HepG2 (cell line): ENCODE results near the gene RCC1. TPM values are rescaled to one million over a fixed set of nuclear protein-coding genes. Genes with fewer than 3 reads are reported as not detected.

Source experiments
- FOXA3 ChIP-seq: IDR thresholded peaks from 2 replicates; pipeline ENCODE4 v1.6.1; 2016; ENCODE audit warnings: missing genetic modification reagents, missing compliant biosample characterization
- HNRNPUL1 ChIP-seq: fragments of 200-400 bp; formaldehyde crosslinking; IDR thresholded peaks from 2 replicates; pipeline ENCODE4 v1.6.1; 2017; ENCODE audit warnings: low read depth, mild to moderate bottlenecking, low read length, moderate library complexity
- ISX ChIP-seq: sonication (generic); formaldehyde crosslinking; conservative IDR thresholded peaks from 2 replicates; pipeline ENCODE4 v1.5.0; 2020; ENCODE audit warnings: missing genetic modification reagents
- NBN ChIP-seq: fragments of 450-650 bp; conservative IDR thresholded peaks from 2 replicates; pipeline ENCODE4 v1.6.1; 2017
- NR3C1 ChIP-seq: sonication (generic); formaldehyde crosslinking; IDR thresholded peaks from 2 replicates; pipeline ENCODE4 v1.4.0; 2020; ENCODE audit warnings: missing genetic modification reagents
- ONECUT2 ChIP-seq: sonication (generic); formaldehyde crosslinking; IDR thresholded peaks from 2 replicates; pipeline ENCODE4 v1.4.0; 2020; ENCODE audit warnings: missing genetic modification reagents
- SIX1 ChIP-seq: sonication (generic); formaldehyde crosslinking; IDR thresholded peaks from 2 replicates; pipeline ENCODE4 v1.4.0; 2020; ENCODE audit warnings: missing genetic modification reagents, borderline replicate concordance
- ZFX ChIP-seq: sonication (generic); formaldehyde crosslinking; IDR thresholded peaks from 2 replicates; pipeline ENCODE4 v1.4.0; 2020; ENCODE audit warnings: mild to moderate bottlenecking, low read depth, missing genetic modification reagents, moderate library complexity
- ZNF205 ChIP-seq: IDR thresholded peaks from 2 replicates; pipeline ENCODE4 v1.6.1; 2018; ENCODE audit warnings: missing biosample characterization, missing genetic modification reagents
- ZNF816 ChIP-seq: sonication (generic); formaldehyde crosslinking; IDR thresholded peaks from 2 replicates; pipeline ENCODE4 v1.8.0; 2022; ENCODE audit warnings: missing genetic modification reagents, mild to moderate bottlenecking, borderline replicate concordance
- ZSCAN31 ChIP-seq: sonication (generic); formaldehyde crosslinking; IDR thresholded peaks from 2 replicates; pipeline ENCODE4 v1.5.0; 2020; ENCODE audit warnings: low read depth, mild to moderate bottlenecking, missing genetic modification reagents
- polyA plus RNA-seq, 8 experiments: library from polyadenylated mRNA; depleted of rRNA in 3 of 8; stranded (reverse) in 7 of 8; unstranded in 1 of 8; fragments of >200 nt; fragmentation: Illumina TruSeq in 4 of 8; extraction: Trizol in 4 of 8; gene quantifications; 2 replicates each; pipeline versions ENCODE4 v1.2.1 to v1.2.3, GENCODE V29; 2011 to 2016; ENCODE audit warnings: low read depth in 4 of 8, missing spikeins in 1 of 8, mixed read lengths in 1 of 8; ENCODE audit not compliant: insufficient read depth in 1 of 8
- total RNA-seq, 5 experiments: library from RNA; depleted of rRNA; stranded (reverse); fragments of >200 nt; fragmentation: Illumina TruSeq; extraction: Trizol; gene quantifications; 2 replicates each; pipeline ENCODE4 v1.2.3, GENCODE V29; 2016; ENCODE audit warnings: low read depth in 1 of 5
- TF ChIP-seq, protein P1 (sequence below): IDR thresholded peaks from 2 replicates; pipeline ENCODE4 v1.6.1; 2016; ENCODE audit warnings: missing biosample characterization, missing genetic modification reagents, low read depth
- TF ChIP-seq, protein P2 (sequence below): sonication (generic); formaldehyde crosslinking; conservative IDR thresholded peaks from 2 replicates; pipeline ENCODE4 v1.5.0; 2020; ENCODE audit warnings: missing genetic modification reagents
- TF ChIP-seq, protein P3 (sequence below): sonication (generic); formaldehyde crosslinking; IDR thresholded peaks from 2 replicates; pipeline ENCODE4 v1.8.1; 2022; ENCODE audit warnings: low read depth, mild to moderate bottlenecking, missing genetic modification reagents
- TF ChIP-seq, protein P4 (sequence below): sonication (generic); formaldehyde crosslinking; IDR thresholded peaks from one replicate; pipeline ENCODE4 v1.5.1; 2020; ENCODE audit warnings: mild to moderate bottlenecking, missing genetic modification reagents; ENCODE audit errors: not compliant biosample characterization

Gene RCC1
- total and polyA plus RNA-seq, 2 of the 13 experiments (the other 11 are each of a cell fraction or from before 2014, with no cell fraction given): 47.2 to 80.8 TPM

DNA sequence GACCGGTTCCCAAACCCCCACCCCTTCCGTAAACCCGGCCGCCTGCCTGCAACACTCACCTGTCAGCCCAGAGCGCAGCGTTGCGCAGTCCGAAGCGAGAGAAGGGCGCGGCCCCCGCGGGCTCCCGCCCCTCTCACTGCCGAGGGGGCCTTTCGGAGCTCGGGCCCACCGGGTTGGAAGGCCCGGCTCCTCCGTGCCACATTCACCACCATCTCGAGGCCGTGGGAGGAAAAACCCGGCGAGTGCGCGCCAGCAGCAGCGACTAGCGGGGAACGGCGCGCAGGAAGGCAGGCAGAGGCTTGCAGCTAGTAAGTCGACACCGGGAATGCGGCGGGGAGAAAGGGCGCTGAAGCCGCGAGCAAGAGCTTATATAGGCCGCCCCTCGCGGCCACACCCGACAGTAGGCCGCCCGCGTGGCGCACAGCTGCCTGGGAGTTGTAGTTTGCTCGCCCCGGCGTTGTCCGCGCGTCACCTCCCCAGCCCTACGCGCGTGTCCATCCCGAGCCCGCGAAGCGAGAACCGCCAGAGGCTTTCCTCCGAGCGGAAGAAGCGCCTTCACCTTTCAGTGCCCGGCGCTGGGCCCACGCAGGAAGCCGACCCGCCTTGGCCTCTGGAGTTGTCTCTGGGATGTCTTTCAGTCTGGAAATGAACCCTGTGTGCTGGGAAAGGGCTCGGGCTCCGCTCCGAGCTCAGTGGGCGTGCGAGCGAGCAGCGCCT lies 75.8 kb downstream of the RCC1 start (continued):
- TF ChIP-seq, protein P1, sequence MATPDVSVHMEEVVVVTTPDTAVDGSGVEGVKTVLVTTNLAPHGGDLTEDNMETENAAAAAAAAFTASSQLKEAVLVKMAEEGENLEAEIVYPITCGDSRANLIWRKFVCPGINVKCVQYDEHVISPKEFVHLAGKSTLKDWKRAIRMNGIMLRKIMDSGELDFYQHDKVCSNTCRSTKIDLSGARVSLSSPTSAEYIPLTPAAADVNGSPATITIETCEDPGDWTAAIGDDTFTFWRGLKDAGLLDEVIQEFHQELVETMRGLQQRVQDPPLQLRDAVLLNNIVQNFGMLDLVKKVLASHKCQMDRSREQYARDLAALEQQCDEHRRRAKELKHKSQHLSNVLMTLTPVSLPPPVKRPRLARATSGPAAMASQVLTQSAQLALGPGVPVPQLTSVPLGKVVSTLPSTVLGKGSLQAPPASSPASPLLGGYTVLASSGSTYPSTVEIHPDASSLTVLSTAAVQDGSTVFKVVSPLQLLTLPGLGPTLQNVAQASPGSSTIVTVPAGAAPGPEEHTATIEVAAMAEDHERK (CRISPR knock-in tag): peak; percentile 54; the same call in 1 of the 2 replicates
- TF ChIP-seq, protein P2, sequence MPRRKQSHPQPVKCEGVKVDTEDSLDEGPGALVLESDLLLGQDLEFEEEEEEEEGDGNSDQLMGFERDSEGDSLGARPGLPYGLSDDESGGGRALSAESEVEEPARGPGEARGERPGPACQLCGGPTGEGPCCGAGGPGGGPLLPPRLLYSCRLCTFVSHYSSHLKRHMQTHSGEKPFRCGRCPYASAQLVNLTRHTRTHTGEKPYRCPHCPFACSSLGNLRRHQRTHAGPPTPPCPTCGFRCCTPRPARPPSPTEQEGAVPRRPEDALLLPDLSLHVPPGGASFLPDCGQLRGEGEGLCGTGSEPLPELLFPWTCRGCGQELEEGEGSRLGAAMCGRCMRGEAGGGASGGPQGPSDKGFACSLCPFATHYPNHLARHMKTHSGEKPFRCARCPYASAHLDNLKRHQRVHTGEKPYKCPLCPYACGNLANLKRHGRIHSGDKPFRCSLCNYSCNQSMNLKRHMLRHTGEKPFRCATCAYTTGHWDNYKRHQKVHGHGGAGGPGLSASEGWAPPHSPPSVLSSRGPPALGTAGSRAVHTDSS (CRISPR knock-in tag): no peak
- peak; percentile 71; the same call in 1 of the 2 replicates for TF ChIP-seq HNRNPUL1
- peak; percentile 77; the same call in 1 of the 2 replicates for TF ChIP-seq ZNF816 (CRISPR knock-in tag)
- TF ChIP-seq ZNF205: peak; percentile 37; the same call in 1 of the 2 replicates
- peak; percentile 18; the same call in 1 of the 2 replicates for TF ChIP-seq FOXA3
- peak; percentile 61; the same call in 1 of the 2 replicates for TF ChIP-seq SIX1
- no peak for TF ChIP-seq ONECUT2
- 0 out of 2 replicates have a peak, but pooled peaks have one; percentile 67 for TF ChIP-seq ISX
- TF ChIP-seq NR3C1 (CRISPR knock-in tag): no peak
- peak; percentile 94 for TF ChIP-seq ZFX
- TF ChIP-seq NBN: no peak
- TF ChIP-seq, protein P3, sequence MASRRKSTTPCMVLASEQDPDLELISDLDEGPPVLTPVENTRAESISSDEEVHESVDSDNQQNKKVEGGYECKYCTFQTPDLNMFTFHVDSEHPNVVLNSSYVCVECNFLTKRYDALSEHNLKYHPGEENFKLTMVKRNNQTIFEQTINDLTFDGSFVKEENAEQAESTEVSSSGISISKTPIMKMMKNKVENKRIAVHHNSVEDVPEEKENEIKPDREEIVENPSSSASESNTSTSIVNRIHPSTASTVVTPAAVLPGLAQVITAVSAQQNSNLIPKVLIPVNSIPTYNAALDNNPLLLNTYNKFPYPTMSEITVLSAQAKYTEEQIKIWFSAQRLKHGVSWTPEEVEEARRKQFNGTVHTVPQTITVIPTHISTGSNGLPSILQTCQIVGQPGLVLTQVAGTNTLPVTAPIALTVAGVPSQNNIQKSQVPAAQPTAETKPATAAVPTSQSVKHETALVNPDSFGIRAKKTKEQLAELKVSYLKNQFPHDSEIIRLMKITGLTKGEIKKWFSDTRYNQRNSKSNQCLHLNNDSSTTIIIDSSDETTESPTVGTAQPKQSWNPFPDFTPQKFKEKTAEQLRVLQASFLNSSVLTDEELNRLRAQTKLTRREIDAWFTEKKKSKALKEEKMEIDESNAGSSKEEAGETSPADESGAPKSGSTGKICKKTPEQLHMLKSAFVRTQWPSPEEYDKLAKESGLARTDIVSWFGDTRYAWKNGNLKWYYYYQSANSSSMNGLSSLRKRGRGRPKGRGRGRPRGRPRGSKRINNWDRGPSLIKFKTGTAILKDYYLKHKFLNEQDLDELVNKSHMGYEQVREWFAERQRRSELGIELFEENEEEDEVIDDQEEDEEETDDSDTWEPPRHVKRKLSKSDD (CRISPR knock-in tag): peak; percentile 89
- TF ChIP-seq ZSCAN31 (CRISPR knock-in tag): peak; percentile 59; the same call in 1 of the 2 replicates
- TF ChIP-seq, protein P4, sequence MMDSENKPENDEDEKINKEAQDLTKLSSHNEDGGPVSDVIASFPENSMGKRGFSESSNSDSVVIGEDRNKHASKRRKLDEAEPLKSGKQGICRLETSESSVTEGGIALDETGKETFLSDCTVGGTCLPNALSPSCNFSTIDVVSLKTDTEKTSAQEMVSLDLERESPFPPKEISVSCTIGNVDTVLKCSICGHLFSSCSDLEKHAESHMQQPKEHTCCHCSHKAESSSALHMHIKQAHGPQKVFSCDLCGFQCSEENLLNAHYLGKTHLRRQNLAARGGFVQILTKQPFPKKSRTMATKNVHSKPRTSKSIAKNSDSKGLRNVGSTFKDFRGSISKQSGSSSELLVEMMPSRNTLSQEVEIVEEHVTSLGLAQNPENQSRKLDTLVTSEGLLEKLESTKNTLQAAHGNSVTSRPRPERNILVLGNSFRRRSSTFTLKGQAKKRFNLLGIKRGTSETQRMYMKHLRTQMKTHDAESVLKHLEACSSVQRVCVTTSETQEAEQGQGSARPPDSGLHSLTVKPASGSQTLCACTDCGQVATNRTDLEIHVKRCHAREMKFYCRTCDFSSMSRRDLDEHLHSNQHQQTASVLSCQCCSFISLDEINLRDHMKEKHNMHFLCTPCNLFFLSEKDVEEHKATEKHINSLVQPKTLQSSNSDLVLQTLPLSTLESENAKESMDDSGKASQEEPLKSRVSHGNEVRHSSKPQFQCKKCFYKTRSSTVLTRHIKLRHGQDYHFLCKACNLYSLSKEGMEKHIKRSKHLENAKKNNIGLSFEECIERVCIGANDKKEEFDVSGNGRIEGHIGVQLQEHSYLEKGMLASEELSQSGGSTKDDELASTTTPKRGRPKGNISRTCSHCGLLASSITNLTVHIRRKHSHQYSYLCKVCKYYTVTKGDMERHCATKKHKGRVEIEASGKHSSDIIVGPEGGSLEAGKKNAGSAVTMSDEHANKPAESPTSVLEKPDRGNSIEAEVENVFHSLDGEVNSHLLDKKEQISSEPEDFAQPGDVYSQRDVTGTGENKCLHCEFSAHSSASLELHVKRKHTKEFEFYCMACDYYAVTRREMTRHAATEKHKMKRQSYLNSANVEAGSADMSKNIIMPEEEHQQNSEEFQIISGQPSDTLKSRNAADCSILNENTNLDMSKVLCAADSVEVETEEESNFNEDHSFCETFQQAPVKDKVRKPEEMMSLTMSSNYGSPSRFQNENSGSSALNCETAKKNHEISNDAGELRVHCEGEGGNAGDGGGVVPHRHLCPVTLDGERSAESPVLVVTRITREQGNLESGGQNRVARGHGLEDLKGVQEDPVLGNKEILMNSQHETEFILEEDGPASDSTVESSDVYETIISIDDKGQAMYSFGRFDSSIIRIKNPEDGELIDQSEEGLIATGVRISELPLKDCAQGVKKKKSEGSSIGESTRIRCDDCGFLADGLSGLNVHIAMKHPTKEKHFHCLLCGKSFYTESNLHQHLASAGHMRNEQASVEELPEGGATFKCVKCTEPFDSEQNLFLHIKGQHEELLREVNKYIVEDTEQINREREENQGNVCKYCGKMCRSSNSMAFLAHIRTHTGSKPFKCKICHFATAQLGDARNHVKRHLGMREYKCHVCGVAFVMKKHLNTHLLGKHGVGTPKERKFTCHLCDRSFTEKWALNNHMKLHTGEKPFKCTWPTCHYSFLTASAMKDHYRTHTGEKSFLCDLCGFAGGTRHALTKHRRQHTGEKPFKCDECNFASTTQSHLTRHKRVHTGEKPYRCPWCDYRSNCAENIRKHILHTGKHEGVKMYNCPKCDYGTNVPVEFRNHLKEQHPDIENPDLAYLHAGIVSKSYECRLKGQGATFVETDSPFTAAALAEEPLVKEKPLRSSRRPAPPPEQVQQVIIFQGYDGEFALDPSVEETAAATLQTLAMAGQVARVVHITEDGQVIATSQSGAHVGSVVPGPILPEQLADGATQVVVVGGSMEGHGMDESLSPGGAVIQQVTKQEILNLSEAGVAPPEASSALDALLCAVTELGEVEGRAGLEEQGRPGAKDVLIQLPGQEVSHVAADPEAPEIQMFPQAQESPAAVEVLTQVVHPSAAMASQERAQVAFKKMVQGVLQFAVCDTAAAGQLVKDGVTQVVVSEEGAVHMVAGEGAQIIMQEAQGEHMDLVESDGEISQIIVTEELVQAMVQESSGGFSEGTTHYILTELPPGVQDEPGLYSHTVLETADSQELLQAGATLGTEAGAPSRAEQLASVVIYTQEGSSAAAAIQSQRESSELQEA (CRISPR knock-in tag): peak; percentile 91
